GM12875 (cell line): Measurements from ENCODE around the gene SOX1.

Experiments
- H3K4me3 ChIP-seq: one replicate; pipeline ENCODE4 v1.5.1; 2011; ENCODE audit warnings: low read depth, low read length, control low read depth
- CTCF ChIP-seq: IDR thresholded peaks from 2 replicates; pipeline ENCODE4 v1.5.1; 2011; ENCODE audit warnings: low read depth, mild to moderate bottlenecking, control low read depth, inconsistent platforms, low read length, moderate library complexity, borderline replicate concordance; ENCODE audit not compliant: insufficient read depth

The SOX1 gene

GRCh38 chr13:112092453-112092852 is 25.5 kb downstream of the SOX1 start:
- no peak overlapping the region for H3K4me3 ChIP-seq
- no peak for TF ChIP-seq CTCF

- no peak for TF ChIP-seq CTCF
- no peak overlapping the region for H3K4me3 ChIP-seq
Measured at GRCh38 chr13:112095354-112095753, 28.4 kb downstream of the SOX1 start.

GRCh38 chr13:112096959-112097358 is 30.0 kb downstream of the SOX1 start:
- no peak overlapping the region for H3K4me3 ChIP-seq
- no peak for TF ChIP-seq CTCF

GRCh38 chr13:112097770-112098169 is 30.8 kb downstream of the SOX1 start:
- no peak overlapping the region for H3K4me3 ChIP-seq
- no peak for TF ChIP-seq CTCF

GRCh38 chr13:112098699-112099098 is 31.8 kb downstream of the SOX1 start:
- H3K4me3 ChIP-seq = no peak overlapping the region
- TF ChIP-seq CTCF = no peak

GRCh38 chr13:112101360-112101930 is 34.5 kb downstream of the SOX1 start:
- H3K4me3 ChIP-seq = no peak overlapping the region
- TF ChIP-seq CTCF = no peak

- no peak for TF ChIP-seq CTCF
- H3K4me3 ChIP-seq = no peak overlapping the region
Measured at GRCh38 chr13:112102243-112102642, 35.3 kb downstream of the SOX1 start.
